ENCODE results near the gene KRT82. TPM values are rescaled to one million over a fixed set of nuclear protein-coding genes. Genes with fewer than 3 reads are reported as not detected.

The KRT82 gene
- total and polyA plus RNA-seq, 3 donors from 2014 or later: not detected

GRCh38 chr12:52436000-52436827 is 30.1 kb upstream of the KRT82 start:
- Histone ChIP-seq H3K9me3 (no peaks in the 10 kb centered on the region), H3K4me3 (no peak overlapping the region), H3K27me3 (no peaks in the 10 kb centered on the region), H3K4me1 (no peaks in the 10 kb centered on the region), H3K36me3 (ENCODE audit: low read depth, missing control alignments) (no peaks in the 10 kb centered on the region), H3K27ac (no peak overlapping the region)
- DNase-seq: no peak
- no peak for TF ChIP-seq CTCF (IDR thresholded peaks at IDR 0.05)
- no peak for TF ChIP-seq POLR2A (IDR thresholded peaks at IDR 0.05)
- WGBS, 2 donors: 69 to 70% methylated on average over 9 of the region's 9 CpGs
- intact Hi-C loops (cut with DNase I; ENCODE audit: low total_unique reads): no loop called here

GRCh38 chr12:52435659-52435999 is 29.5 kb upstream of the KRT82 start:
- Histone ChIP-seq H3K4me3 (no peak overlapping the region), H3K36me3 (ENCODE audit: low read depth, missing control alignments) (no peaks in the 10 kb centered on the region), H3K9me3 (no peaks in the 10 kb centered on the region), H3K27me3 (no peaks in the 10 kb centered on the region), H3K4me1 (no peaks in the 10 kb centered on the region), H3K27ac (no peak overlapping the region)
- intact Hi-C loops (cut with DNase I; ENCODE audit: low total_unique reads): no loop called here
- TF ChIP-seq POLR2A (IDR thresholded peaks at IDR 0.05) (no peak), CTCF (IDR thresholded peaks at IDR 0.05) (no peak)
- no peak for DNase-seq
- WGBS, 2 donors: 90 to 91% methylated on average over 6 of the region's 6 CpGs

DNA sequence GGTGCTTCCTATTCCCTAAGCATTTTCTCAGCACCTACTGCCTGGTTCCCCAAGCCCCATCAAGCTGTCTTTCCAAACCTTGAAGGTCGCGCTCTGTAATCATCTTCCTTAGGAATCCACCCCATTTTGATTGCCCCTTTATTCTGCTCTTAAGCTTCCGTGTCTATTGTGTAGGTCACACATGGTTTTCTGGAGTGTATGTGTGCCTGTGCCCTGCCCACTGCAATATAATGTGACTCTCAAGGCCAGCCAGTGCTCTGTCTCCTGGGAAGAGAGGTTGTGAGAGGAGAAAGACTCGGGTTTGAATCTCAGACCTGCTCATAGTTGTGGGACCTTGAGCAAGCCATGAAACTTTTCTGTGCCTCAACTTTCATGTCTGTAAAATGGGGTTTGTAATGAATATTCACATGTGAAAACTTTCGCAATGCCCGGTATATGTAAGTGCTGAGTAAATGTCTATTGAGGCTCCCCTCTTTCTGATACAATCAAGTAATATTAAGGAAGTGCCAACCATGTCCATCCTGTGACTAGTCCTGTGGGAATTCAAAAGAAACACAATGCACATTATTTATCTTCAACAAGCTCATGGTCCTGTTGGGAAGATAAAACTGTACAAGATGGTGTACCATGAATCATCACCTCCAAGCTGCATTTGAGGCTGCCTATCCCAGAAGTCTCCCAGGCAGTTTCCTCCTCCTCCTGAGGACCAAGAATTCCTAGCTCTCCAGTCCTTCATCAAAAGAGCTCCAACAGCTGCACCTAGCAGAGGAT is 28.8 kb upstream of the KRT82 start:
- Histone ChIP-seq H3K36me3 (ENCODE audit: low read depth, missing control alignments) (no peaks in the 10 kb centered on the region), H3K4me1 (no peaks in the 10 kb centered on the region), H3K4me3 (no peak overlapping the region), H3K9me3 (no peaks in the 10 kb centered on the region), H3K27ac (no peak overlapping the region), H3K27me3 (no peaks in the 10 kb centered on the region)
- 88 to 90% methylated on average over 6 of the region's 6 CpGs for WGBS, 2 donors
- intact Hi-C loops (cut with DNase I; ENCODE audit: low total_unique reads): no loop called here
- DNase-seq: no peak
- TF ChIP-seq CTCF (IDR thresholded peaks at IDR 0.05) (no peak), POLR2A (IDR thresholded peaks at IDR 0.05) (no peak)

DNA sequence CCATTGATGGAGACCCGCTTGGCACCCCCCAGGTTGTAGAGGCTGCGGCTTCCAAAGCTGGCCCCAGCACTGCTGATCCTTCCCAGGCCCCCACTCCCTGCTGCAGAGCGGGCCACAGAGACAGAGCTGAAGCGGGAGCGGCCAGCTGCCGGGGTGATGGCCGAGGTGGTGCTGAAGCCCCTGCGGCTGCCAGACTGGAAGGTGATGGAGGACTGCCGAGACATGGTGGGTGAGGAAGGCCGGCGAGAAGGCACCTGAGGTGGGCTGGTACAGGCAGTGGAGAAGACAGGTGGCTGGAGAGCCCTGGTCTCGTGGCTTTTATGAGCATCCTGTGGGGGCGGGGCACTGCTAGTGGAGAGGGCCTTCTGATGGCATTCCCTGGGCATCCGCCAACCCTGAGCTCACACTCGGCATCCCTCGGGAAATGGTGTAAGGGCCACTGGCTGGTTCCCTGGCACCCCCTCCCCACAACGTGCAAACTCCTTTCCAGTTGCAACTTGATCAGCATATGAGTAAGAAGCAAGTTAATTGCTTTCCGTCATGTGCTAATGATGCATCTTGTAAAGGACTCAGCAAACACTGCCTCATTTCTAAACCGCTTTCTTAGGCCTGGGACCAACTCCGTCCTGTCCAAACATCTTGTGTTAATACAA is 28.1 kb upstream of the KRT82 start, which contains the start of gene KRT75:
TSS of gene KRT75 (minus strand) at position 291 of the 653 bp plus-strand sequence. CDS start at position 224, 67 bp downstream.
- no peaks in the 10 kb centered on the region for H3K27me3 ChIP-seq
- no peaks in the 10 kb centered on the region for H3K36me3 ChIP-seq (ENCODE audit: low read depth, missing control alignments)
- no peak for DNase-seq
- TF ChIP-seq CTCF (IDR thresholded peaks at IDR 0.05) (no peak), POLR2A (IDR thresholded peaks at IDR 0.05) (no peak)
- WGBS, 2 donors: 92 to 93% methylated on average over 19 to 20 of the region's 20 CpGs
- intact Hi-C loops (cut with DNase I; ENCODE audit: low total_unique reads): no loop called here
- no peaks in the 10 kb centered on the region for H3K9me3 ChIP-seq
- H3K4me1 ChIP-seq: no peaks in the 10 kb centered on the region
- no peak within 1 kb of the TSS for H3K27ac ChIP-seq
- no peak within 1 kb of the TSS for H3K4me3 ChIP-seq

All from testis (tissue), 3 donors.